Measurements from ENCODE around the gene ANGEL2.

- TF ChIP-seq POLR2A (IDR thresholded peaks at IDR 0.05) (no peak), CTCF (IDR thresholded peaks at IDR 0.05) (no peak), POLR2AphosphoS5 (IDR thresholded peaks at IDR 0.05; ENCODE audit: insufficient read depth in 1 of 2, low read depth in 1 of 2) (no peak)
Observed at GRCh38 chr1:212957546-212957945, 58.1 kb downstream of the ANGEL2 start.
